Ovary (tissue), 3 donors: ENCODE measurements around the gene MAP2K6.

Source experiments
- POLR2A ChIP-seq: fragments of 450-650 bp; IDR thresholded peaks from one replicate; pipeline ENCODE4 v1.6.1; 2017; ENCODE audit warnings: antibody characterized with exemption, mild to moderate bottlenecking, moderate library complexity
- TF ChIP-seq, protein P1 (sequence below), 3 donors: fragments of 450-650 bp in 2 of 3; fragments of 200-600 bp in 1 of 3; IDR thresholded peaks; one replicate each; pipeline versions ENCODE4 v1.5.1 to v1.8.0; 2016 to 2022; ENCODE audit warnings: antibody characterized with exemption in 3 of 3, mild to moderate bottlenecking in 1 of 3
- donor health status: DM: no; HTN: no; CAD: no.

DNA sequence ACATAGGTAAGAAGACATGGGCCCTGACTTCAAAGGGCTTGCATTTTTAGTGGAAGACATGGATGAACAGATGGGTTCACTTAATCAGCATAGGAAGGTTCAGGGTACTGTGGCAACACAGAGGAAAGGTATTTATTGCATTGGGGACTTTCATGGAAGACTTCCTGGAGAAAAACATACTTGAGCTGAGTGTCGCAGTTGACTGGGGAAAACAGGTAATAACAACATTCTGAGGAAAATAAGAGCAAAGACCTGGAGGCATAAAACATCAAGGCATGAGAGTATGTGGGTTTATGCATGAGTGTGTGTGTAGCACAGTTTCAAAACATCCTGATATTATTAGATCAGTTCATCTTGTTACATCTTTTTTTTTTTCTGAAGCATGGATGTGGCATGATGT is 82.7 kb downstream of the MAP2K6 start:
- TF ChIP-seq, protein P1, sequence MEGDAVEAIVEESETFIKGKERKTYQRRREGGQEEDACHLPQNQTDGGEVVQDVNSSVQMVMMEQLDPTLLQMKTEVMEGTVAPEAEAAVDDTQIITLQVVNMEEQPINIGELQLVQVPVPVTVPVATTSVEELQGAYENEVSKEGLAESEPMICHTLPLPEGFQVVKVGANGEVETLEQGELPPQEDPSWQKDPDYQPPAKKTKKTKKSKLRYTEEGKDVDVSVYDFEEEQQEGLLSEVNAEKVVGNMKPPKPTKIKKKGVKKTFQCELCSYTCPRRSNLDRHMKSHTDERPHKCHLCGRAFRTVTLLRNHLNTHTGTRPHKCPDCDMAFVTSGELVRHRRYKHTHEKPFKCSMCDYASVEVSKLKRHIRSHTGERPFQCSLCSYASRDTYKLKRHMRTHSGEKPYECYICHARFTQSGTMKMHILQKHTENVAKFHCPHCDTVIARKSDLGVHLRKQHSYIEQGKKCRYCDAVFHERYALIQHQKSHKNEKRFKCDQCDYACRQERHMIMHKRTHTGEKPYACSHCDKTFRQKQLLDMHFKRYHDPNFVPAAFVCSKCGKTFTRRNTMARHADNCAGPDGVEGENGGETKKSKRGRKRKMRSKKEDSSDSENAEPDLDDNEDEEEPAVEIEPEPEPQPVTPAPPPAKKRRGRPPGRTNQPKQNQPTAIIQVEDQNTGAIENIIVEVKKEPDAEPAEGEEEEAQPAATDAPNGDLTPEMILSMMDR (IDR thresholded peaks at IDR 0.05) = no peak
- TF ChIP-seq POLR2A = no peak
